ENCODE measurements around the gene TMEM79. TPM values are rescaled to one million over a fixed set of nuclear protein-coding genes. Genes with fewer than 3 reads are reported as not detected.
A peak's percentile ranks its signal among the peaks of the same experiment; 100 is the strongest.

Gene TMEM79
- total and polyA plus RNA-seq, 2 of the 4 experiments (the other 2 are of a cell fraction) = 0.54 to 3.3 TPM

DNA sequence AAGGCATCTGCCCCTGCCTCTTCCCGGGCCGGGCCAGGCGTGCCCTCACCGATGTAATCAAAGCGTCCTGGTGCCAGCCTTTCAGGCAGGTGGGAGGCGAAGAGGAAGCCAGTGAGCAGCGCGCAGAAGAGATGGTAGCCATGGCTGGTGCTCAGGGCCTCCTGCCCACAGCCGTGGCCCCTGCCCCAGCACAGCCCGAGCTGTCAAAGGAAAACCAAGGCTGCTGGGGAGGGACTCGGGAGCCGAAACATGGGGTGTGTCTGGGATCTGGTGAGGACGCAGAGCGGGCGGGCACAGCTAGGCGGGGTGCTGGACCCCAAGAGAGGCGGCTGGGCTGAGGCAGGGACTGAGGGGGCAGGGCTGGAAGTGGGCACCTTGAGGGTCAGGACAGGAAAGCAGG, 39.4 kb upstream of the TMEM79 start:
- H3K9me3 ChIP-seq (ENCODE audit: control insufficient read depth, insufficient read depth, low read length) = no peaks in the 10 kb centered on the region
- H2AK9ac ChIP-seq (replicated peaks; ENCODE audit: low read depth, low read length, poor library complexity) = peak overlapping the region; percentile 65
- no peak overlapping the region for H2AK5ac ChIP-seq (ENCODE audit: low read depth, low read length)
- H3K9me1 ChIP-seq (ENCODE audit: insufficient read depth, low read length) = peaks cover 5% of the 10 kb centered on the region; the same call in 1 of the 2 replicates
- intact Hi-C loops (cut with micrococcal nuclease) (loop anchor here (1.0 kb wide), 1 partner anchor 35 kb away; no protein-coding TSS in a partner anchor), dilution Hi-C loops (cut with HindIII; ENCODE audit: low sequenced_read_pairs, unreplicated experiment) (no loop called here), in situ Hi-C loops (cut with MboI; ENCODE audit: low sequenced_read_pairs) (no loop called here)
- no peak overlapping the region for H2BK120ac ChIP-seq (ENCODE audit: low read depth, low read length)
- H4K91ac ChIP-seq (ENCODE audit: insufficient read depth, low read depth, low read length) = no peak overlapping the region
- no peak overlapping the region for H2BK5ac ChIP-seq (ENCODE audit: low read depth, low read length, poor library complexity, severe bottlenecking)
- H2BK15ac ChIP-seq (ENCODE audit: low read depth, low read length) = no peak overlapping the region
- no peak overlapping the region for H3K18ac ChIP-seq (ENCODE audit: low read depth, low read length)
- H3K9ac ChIP-seq (ENCODE audit: low read depth, low read length) = no peak overlapping the region
- WGBS, 2 experiments (ENCODE audit: extremely low coverage in 2 of 2, insufficient read length in 1 of 2) = 90% methylated on average over 13 of the region's 17 CpGs; no CpG with 5 or more reads in 1 of the 2 experiments
- no peaks in the 10 kb centered on the region for H3K79me1 ChIP-seq (ENCODE audit: low read depth in 1 of 2, low read length in 2 of 2)
- H2BK20ac ChIP-seq (ENCODE audit: low read depth, low read length) = no peak overlapping the region
- no peak overlapping the region for H4K8ac ChIP-seq (ENCODE audit: low read depth in 2 of 2, low read length in 2 of 2)
- no peak overlapping the region for H3K4me3 ChIP-seq (ENCODE audit: insufficient read depth, low read depth, low read length)
- H4K5ac ChIP-seq (ENCODE audit: low read depth, low read length) = no peak overlapping the region
- ATAC-seq (ENCODE audit: low read depth) = no peak
- H3K4ac ChIP-seq (ENCODE audit: low read depth, low read length) = no peak overlapping the region
- no peak overlapping the region for H2AFZ ChIP-seq (replicated peaks; ENCODE audit: low read length, poor library complexity)
- no peak overlapping the region for H3K14ac ChIP-seq (replicated peaks; ENCODE audit: low read depth, low read length)
- CTCF ChIA-PET = no interaction called here
- no peak overlapping the region for H3K56ac ChIP-seq (ENCODE audit: extremely low read depth, insufficient read depth, low read length)
- no peak overlapping the region for H3K23ac ChIP-seq (ENCODE audit: low read depth, low read length)
- H3K4me2 ChIP-seq (ENCODE audit: low read depth, low read length) = no peak overlapping the region
- POLR2A ChIA-PET (ENCODE audit: unreplicated experiment) = no interaction called here
- H3K27me3 ChIP-seq (ENCODE audit: control insufficient read depth, insufficient read depth, low read length) = peaks cover 12% of the 10 kb centered on the region; the same call in 1 of the 2 replicates
- peaks cover 2% of the 10 kb centered on the region; the same call in 1 of the 2 replicates for H3K4me1 ChIP-seq (ENCODE audit: control insufficient read depth, insufficient read depth, low read length)
- peaks cover 14% of the 10 kb centered on the region; the same call in 1 of the 2 replicates for H3K36me3 ChIP-seq (ENCODE audit: control insufficient read depth, insufficient read depth, low read length)
- DNase-seq = no peak
- no peak for TF ChIP-seq MAFK (IDR thresholded peaks at IDR 0.05; ENCODE audit: low read depth, low read length)
- no peak for TF ChIP-seq CHD1 (IDR thresholded peaks at IDR 0.05; ENCODE audit: low read depth, low read length)
- TF ChIP-seq MAZ (IDR thresholded peaks at IDR 0.05; ENCODE audit: borderline replicate concordance, low read depth, low read length) = no peak
- no peak for TF ChIP-seq SMC3 (IDR thresholded peaks at IDR 0.05; ENCODE audit: low read depth, low read length)
- TF ChIP-seq NFE2L2 (IDR thresholded peaks at IDR 0.05; ENCODE audit: low read depth, low read length) = no peak
- no peak for TF ChIP-seq BHLHE40 (IDR thresholded peaks at IDR 0.05; ENCODE audit: low read depth, low read length)
- TF ChIP-seq, protein P1, sequence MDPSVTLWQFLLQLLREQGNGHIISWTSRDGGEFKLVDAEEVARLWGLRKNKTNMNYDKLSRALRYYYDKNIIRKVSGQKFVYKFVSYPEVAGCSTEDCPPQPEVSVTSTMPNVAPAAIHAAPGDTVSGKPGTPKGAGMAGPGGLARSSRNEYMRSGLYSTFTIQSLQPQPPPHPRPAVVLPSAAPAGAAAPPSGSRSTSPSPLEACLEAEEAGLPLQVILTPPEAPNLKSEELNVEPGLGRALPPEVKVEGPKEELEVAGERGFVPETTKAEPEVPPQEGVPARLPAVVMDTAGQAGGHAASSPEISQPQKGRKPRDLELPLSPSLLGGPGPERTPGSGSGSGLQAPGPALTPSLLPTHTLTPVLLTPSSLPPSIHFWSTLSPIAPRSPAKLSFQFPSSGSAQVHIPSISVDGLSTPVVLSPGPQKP (IDR thresholded peaks at IDR 0.05; ENCODE audit: borderline replicate concordance, low read depth, low read length) = no peak
- no peak for TF ChIP-seq RAD21 (IDR thresholded peaks at IDR 0.05; ENCODE audit: low read length)
- no peak for TF ChIP-seq MXI1 (IDR thresholded peaks at IDR 0.05; ENCODE audit: borderline replicate concordance, low read depth, low read length)
- TF ChIP-seq RCOR1 (IDR thresholded peaks at IDR 0.05; ENCODE audit: insufficient replicate concordance, low read length) = no peak
- TF ChIP-seq, protein P2, sequence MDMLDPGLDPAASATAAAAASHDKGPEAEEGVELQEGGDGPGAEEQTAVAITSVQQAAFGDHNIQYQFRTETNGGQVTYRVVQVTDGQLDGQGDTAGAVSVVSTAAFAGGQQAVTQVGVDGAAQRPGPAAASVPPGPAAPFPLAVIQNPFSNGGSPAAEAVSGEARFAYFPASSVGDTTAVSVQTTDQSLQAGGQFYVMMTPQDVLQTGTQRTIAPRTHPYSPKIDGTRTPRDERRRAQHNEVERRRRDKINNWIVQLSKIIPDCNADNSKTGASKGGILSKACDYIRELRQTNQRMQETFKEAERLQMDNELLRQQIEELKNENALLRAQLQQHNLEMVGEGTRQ (IDR thresholded peaks at IDR 0.05; ENCODE audit: low read depth, low read length) = no peak
- TF ChIP-seq, protein P3, sequence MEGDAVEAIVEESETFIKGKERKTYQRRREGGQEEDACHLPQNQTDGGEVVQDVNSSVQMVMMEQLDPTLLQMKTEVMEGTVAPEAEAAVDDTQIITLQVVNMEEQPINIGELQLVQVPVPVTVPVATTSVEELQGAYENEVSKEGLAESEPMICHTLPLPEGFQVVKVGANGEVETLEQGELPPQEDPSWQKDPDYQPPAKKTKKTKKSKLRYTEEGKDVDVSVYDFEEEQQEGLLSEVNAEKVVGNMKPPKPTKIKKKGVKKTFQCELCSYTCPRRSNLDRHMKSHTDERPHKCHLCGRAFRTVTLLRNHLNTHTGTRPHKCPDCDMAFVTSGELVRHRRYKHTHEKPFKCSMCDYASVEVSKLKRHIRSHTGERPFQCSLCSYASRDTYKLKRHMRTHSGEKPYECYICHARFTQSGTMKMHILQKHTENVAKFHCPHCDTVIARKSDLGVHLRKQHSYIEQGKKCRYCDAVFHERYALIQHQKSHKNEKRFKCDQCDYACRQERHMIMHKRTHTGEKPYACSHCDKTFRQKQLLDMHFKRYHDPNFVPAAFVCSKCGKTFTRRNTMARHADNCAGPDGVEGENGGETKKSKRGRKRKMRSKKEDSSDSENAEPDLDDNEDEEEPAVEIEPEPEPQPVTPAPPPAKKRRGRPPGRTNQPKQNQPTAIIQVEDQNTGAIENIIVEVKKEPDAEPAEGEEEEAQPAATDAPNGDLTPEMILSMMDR (conservative IDR thresholded peaks at IDR 0.05; ENCODE audit: low read depth, low read length) = no peak
- TF ChIP-seq CEBPB (IDR thresholded peaks at IDR 0.05; ENCODE audit: low read depth, low read length) = no peak
- TF ChIP-seq FOS (IDR thresholded peaks at IDR 0.05; ENCODE audit: low read depth, low read length) = no peak
- no peak for TF ChIP-seq POLR2A (IDR thresholded peaks at IDR 0.05; ENCODE audit: low read depth, low read length)
- no peak for TF ChIP-seq RFX5 (IDR thresholded peaks at IDR 0.05; ENCODE audit: low read depth, low read length)
- H4K20me1 ChIP-seq (ENCODE audit: insufficient read depth, low read length) = no peaks in the 10 kb centered on the region; the same call in none of the 2 replicates
- no peak overlapping the region for H3K27ac ChIP-seq (ENCODE audit: insufficient read depth, low read length)
- no TSS peak for BruUV-seq (replicated peaks)

All from IMR-90 (cell line).